ENCODE results near the gene TLR1. TPM values are rescaled to one million over a fixed set of nuclear protein-coding genes. Genes with fewer than 3 reads are reported as not detected.
A peak's percentile ranks its signal among the peaks of the same experiment; 100 is the strongest.

TLR1 gene
- polyA plus RNA-seq, 1 of the 3 experiments (the other 2 are of a cell fraction) = not detected

GRCh38 chr4:38805530-38806145, 1.0 kb upstream of the TLR1 start:
- H4K20me1 ChIP-seq (ENCODE audit: insufficient read depth) = no peaks in the 10 kb centered on the region
- WGBS (ENCODE audit: low lambda C conversion rate) = 65% methylated on average over 5 of the region's 5 CpGs
- H3K27ac ChIP-seq (ENCODE audit: low read depth in 2 of 2, low read length in 1 of 2) = no peak overlapping the region
- no peak overlapping the region for H3K4me2 ChIP-seq
- H3K9me2 ChIP-seq = no peaks in the 10 kb centered on the region
- H3K4me1 ChIP-seq (ENCODE audit: control insufficient read depth in 1 of 2, insufficient read depth in 2 of 2, low read depth in 1 of 2, low read length in 1 of 2) = no peaks in the 10 kb centered on the region; a peak in 1 of 4 replicates
- H3K4me3 ChIP-seq (ENCODE audit: low read depth in 2 of 2, low read length in 1 of 2) = no peak overlapping the region
- POLR2A ChIA-PET = no interaction called here
- H3K9ac ChIP-seq = no peak overlapping the region
- H3K9me3 ChIP-seq = no peaks in the 10 kb centered on the region
- no peak for DNase-seq
- H3K27me3 ChIP-seq (ENCODE audit: insufficient read depth) = no peaks in the 10 kb centered on the region
- CTCF ChIA-PET = interaction anchor here (0.7 to 4.7 kb wide), 9 partner anchors 8 to 1131 kb away, joined by 3 to 41 read pairs (median 4); partner anchors contain the start of gene TLR10
- H3K79me2 ChIP-seq (ENCODE audit: insufficient read depth) = no peaks in the 10 kb centered on the region
- no peaks in the 10 kb centered on the region for H3K36me3 ChIP-seq (replicated peaks in 1 of 2; ENCODE audit: control insufficient read depth in 1 of 2, insufficient read depth in 2 of 2, low read length in 1 of 2)
- no peaks in the 10 kb centered on the region for H3F3A ChIP-seq (replicated peaks; ENCODE audit: insufficient read depth)
- H2AFZ ChIP-seq (ENCODE audit: low read depth) = no peak overlapping the region
- TF ChIP-seq, protein P1, sequence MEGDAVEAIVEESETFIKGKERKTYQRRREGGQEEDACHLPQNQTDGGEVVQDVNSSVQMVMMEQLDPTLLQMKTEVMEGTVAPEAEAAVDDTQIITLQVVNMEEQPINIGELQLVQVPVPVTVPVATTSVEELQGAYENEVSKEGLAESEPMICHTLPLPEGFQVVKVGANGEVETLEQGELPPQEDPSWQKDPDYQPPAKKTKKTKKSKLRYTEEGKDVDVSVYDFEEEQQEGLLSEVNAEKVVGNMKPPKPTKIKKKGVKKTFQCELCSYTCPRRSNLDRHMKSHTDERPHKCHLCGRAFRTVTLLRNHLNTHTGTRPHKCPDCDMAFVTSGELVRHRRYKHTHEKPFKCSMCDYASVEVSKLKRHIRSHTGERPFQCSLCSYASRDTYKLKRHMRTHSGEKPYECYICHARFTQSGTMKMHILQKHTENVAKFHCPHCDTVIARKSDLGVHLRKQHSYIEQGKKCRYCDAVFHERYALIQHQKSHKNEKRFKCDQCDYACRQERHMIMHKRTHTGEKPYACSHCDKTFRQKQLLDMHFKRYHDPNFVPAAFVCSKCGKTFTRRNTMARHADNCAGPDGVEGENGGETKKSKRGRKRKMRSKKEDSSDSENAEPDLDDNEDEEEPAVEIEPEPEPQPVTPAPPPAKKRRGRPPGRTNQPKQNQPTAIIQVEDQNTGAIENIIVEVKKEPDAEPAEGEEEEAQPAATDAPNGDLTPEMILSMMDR (IDR thresholded peaks at IDR 0.05) = no peak
- TF ChIP-seq POLR2AphosphoS5 (IDR thresholded peaks at IDR 0.05; ENCODE audit: low read depth, low read length) = no peak
- no peak for TF ChIP-seq FOSL2 (IDR thresholded peaks at IDR 0.05; ENCODE audit: borderline replicate concordance, low read depth)
- TF ChIP-seq TCF12 (IDR thresholded peaks at IDR 0.05) = no peak

GRCh38 chr4:38803833-38804653, 548 bp downstream of the TLR1 start:
- Histone ChIP-seq H3K4me2 (no peak overlapping the region), H3K9ac (no peak overlapping the region), H3K4me3 (ENCODE audit: low read depth in 2 of 2, low read length in 1 of 2) (no peak overlapping the region; a peak in 1 of 4 replicates), H3F3A (replicated peaks; ENCODE audit: insufficient read depth) (no peaks in the 10 kb centered on the region), H3K27me3 (ENCODE audit: insufficient read depth) (no peaks in the 10 kb centered on the region), H3K27ac (ENCODE audit: low read depth in 2 of 2, low read length in 1 of 2) (no peak overlapping the region), H3K9me3 (no peaks in the 10 kb centered on the region), H3K36me3 (replicated peaks in 1 of 2; ENCODE audit: control insufficient read depth in 1 of 2, insufficient read depth in 2 of 2, low read length in 1 of 2) (no peaks in the 10 kb centered on the region), H3K4me1 (ENCODE audit: control insufficient read depth in 1 of 2, insufficient read depth in 2 of 2, low read depth in 1 of 2, low read length in 1 of 2) (no peaks in the 10 kb centered on the region; a peak in 1 of 4 replicates), H3K9me2 (no peaks in the 10 kb centered on the region), H2AFZ (ENCODE audit: low read depth) (peak overlapping the region; percentile 7; the same call in 1 of the 2 replicates), H3K79me2 (ENCODE audit: insufficient read depth) (no peaks in the 10 kb centered on the region), H4K20me1 (ENCODE audit: insufficient read depth) (no peaks in the 10 kb centered on the region)
- CTCF ChIA-PET = interaction anchor here (0.7 to 4.7 kb wide), 23 partner anchors 8 to 746 kb away, joined by 3 to 41 read pairs (median 3); partner anchors contain the start of gene TLR10
- 50% methylated on average over 6 of the region's 6 CpGs for WGBS (ENCODE audit: low lambda C conversion rate)
- no peak for DNase-seq
- POLR2A ChIA-PET = no interaction called here
- TF ChIP-seq YY1 (IDR thresholded peaks at IDR 0.05; ENCODE audit: low read depth) = no peak
